Measurements from ENCODE around the gene RTP2. TPM values are rescaled to one million over a fixed set of nuclear protein-coding genes. Genes with fewer than 3 reads are reported as not detected.

The RTP2 gene
- total and polyA plus RNA-seq, 2 donors (not counting 3 experiments of a cell fraction or from before 2014, with no cell fraction given), result not detected

DNA sequence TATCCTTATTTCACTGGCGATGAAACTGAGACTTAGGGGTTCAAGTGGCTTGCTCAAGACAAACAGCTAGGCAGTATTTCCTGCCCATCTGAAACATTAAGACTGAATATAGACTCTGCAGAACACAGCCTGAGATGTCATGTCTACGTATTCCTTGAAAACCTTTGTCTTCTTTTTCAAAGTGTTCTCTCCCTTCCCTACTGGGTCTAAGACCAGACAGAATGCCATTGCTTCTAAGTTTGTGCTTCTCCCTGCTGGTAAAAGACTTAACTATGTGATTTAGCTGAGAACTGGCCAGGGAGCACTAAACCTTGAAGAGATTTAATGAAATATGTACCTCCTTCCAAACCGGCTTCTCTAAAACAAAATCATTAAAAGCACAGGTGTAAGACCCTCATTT is 33.0 kb upstream of the RTP2 start:
- Histone ChIP-seq H3K9me1 (replicated peaks; ENCODE audit: control insufficient read depth, extremely low read depth, insufficient read depth, low read length) (no peaks in the 10 kb centered on the region), H3K36me3 (ENCODE audit: control insufficient read depth in 2 of 2, extremely low read depth in 1 of 2, insufficient read depth in 2 of 2, low read length in 2 of 2) (peaks cover 5 to 8% of the 10 kb centered on the region in 2 experiments), H2AFZ (ENCODE audit: low read depth, low read length) (no peak overlapping the region), H3K9me3 (replicated peaks; ENCODE audit: control insufficient read depth, insufficient read depth, low read length) (no peaks in the 10 kb centered on the region), H3K9ac (replicated peaks; ENCODE audit: extremely low read depth, insufficient read depth, low read length) (no peak overlapping the region), H3K27me3 (ENCODE audit: control insufficient read depth in 2 of 2, insufficient read depth in 2 of 2, low read length in 2 of 2) (no peaks in the 10 kb centered on the region), H3K4me3 (replicated peaks in 1 of 3; ENCODE audit: insufficient read depth in 1 of 3, low read depth in 1 of 3, low read length in 3 of 3) (no peak overlapping the region), H3K4me2 (ENCODE audit: insufficient read depth, low read length) (no peak overlapping the region), H3K4me1 (ENCODE audit: control insufficient read depth, extremely low read depth, insufficient read depth, low read length) (peaks cover 29% of the 10 kb centered on the region), H3K27ac (ENCODE audit: insufficient read depth, low read depth, low read length) (no peak overlapping the region), H3K79me2 (ENCODE audit: control insufficient read depth, insufficient read depth, low read length) (peaks cover 18% of the 10 kb centered on the region), H4K20me1 (replicated peaks; ENCODE audit: control insufficient read depth, extremely low read depth, insufficient read depth, low read length) (no peaks in the 10 kb centered on the region)
- FAIRE-seq (no peak), DNase-seq (ENCODE audit: low read depth, low spot score) (no peak)
- dilution Hi-C loops (cut with MboI; ENCODE audit: extremely low pct_ligation_motif_present, low sequenced_read_pairs) (loop anchor here (25.0 kb wide), 1 partner anchor 927 kb away; no protein-coding TSS in a partner anchor), intact Hi-C loops (cut with micrococcal nuclease) (no loop called here)
- TF ChIP-seq MAX (IDR thresholded peaks at IDR 0.05; ENCODE audit: insufficient read depth, insufficient read length), result no peak
- TF ChIP-seq FOS (IDR thresholded peaks at IDR 0.05; ENCODE audit: borderline replicate concordance, insufficient read depth, low read length), result no peak
- no peak for TF ChIP-seq POLR2AphosphoS5 (IDR thresholded peaks at IDR 0.05; ENCODE audit: insufficient read depth, low read depth, low read length)
- TF ChIP-seq POLR2A (IDR thresholded peaks at IDR 0.05; ENCODE audit: low read depth, low read length), result no peak
- no peak for TF ChIP-seq MYC (IDR thresholded peaks at IDR 0.05; ENCODE audit: low read depth, low read length)
- no peak for TF ChIP-seq JUN (IDR thresholded peaks at IDR 0.05; ENCODE audit: borderline replicate concordance, insufficient read depth, insufficient read length, low read depth)
- no peak for TF ChIP-seq CTCF (IDR thresholded peaks at IDR 0.05; ENCODE audit: extremely low read depth in 1 of 2, insufficient read depth in 1 of 2, low read depth in 1 of 2, low read length in 2 of 2)
- TF ChIP-seq EZH2 (IDR thresholded peaks at IDR 0.05; ENCODE audit: borderline replicate concordance, low read depth, low read length, severe bottlenecking), result no peak
- no peak for TF ChIP-seq GATA2 (IDR thresholded peaks at IDR 0.05; ENCODE audit: insufficient read depth, insufficient read length, low read depth, low read length)
- BruUV-seq (replicated peaks), result no TSS peak
- ChIA-PET POLR2A (no interaction called here), CTCF (interaction anchor here (6.1 kb wide), 1 partner anchor 13 kb away, joined by 51 read pairs; no protein-coding TSS in a partner anchor)
